Measurements from ENCODE around the gene DGLUCY. TPM values are rescaled to one million over a fixed set of nuclear protein-coding genes. Genes with fewer than 3 reads are reported as not detected.
A peak's percentile ranks its signal among the peaks of the same experiment; 100 is the strongest.

Gene DGLUCY
- total and polyA plus RNA-seq, 11 donors: 53.7 to 234 (median 138) TPM

GRCh38 chr14:91257328-91258010 is 143.6 kb downstream of the DGLUCY start:
- intact Hi-C loops (cut with DNase I): no loop called here
- H3K27ac ChIP-seq: peak overlapping the region in 10 of 12 donors; percentile 3 to 69 (median 56)
- TF ChIP-seq POLR2A (IDR thresholded peaks at IDR 0.05): no peak
- TF ChIP-seq CTCF (IDR thresholded peaks at IDR 0.05): no peak
- WGBS, 4 donors: 31 to 37% (median 33%) methylated on average over 8 of the region's 8 CpGs
- H3K36me3 ChIP-seq: no peaks in the 10 kb centered on the region
- peaks cover 0 to 49% (median 15%) of the 10 kb centered on the region in 12 donors for H3K4me1 ChIP-seq
- H3K9me3 ChIP-seq: peaks cover 0 to 6% (median 0%) of the 10 kb centered on the region in 12 donors
- H3K4me3 ChIP-seq: no peak overlapping the region
- DNase-seq (no peak), ATAC-seq (no peak)
- H3K27me3 ChIP-seq: peaks cover 0 to 6% (median 0%) of the 10 kb centered on the region in 9 donors

GRCh38 chr14:91258011-91258618 is 144.2 kb downstream of the DGLUCY start:
- WGBS, 4 donors: 66 to 76% (median 73%) methylated on average over 16 of the region's 16 CpGs
- Histone ChIP-seq H3K4me1 (peaks cover 0 to 42% (median 10%) of the 10 kb centered on the region in 12 donors), H3K9me3 (peaks cover 0 to 6% (median 0%) of the 10 kb centered on the region in 12 donors), H3K27me3 (no peaks in the 10 kb centered on the region), H3K4me3 (no peak overlapping the region), H3K27ac (peak overlapping the region in 10 of 12 donors; percentile 3 to 67 (median 50)), H3K36me3 (no peaks in the 10 kb centered on the region)
- peak in 3 of 5 donors; percentile 50 to 79 (median 63) for DNase-seq
- TF ChIP-seq POLR2A (IDR thresholded peaks at IDR 0.05) (no peak), CTCF (IDR thresholded peaks at IDR 0.05) (no peak)
- intact Hi-C loops (cut with DNase I): no loop called here
- peak; percentile 67 to 89 (median 86) for ATAC-seq

- peaks cover 0 to 40% (median 8%) of the 10 kb centered on the region in 12 donors for H3K4me1 ChIP-seq
- H3K4me3 ChIP-seq: no peak overlapping the region
- peak overlapping the region in 5 of 12 donors; percentile 1 to 67 (median 28) for H3K27ac ChIP-seq
- H3K9me3 ChIP-seq: peaks cover 0 to 6% (median 0%) of the 10 kb centered on the region in 12 donors
- TF ChIP-seq POLR2A (IDR thresholded peaks at IDR 0.05) (no peak), CTCF (IDR thresholded peaks at IDR 0.05) (no peak)
- intact Hi-C loops (cut with DNase I): no loop called here
- peak in 1 of 5 donors; percentile 15 for DNase-seq
- H3K27me3 ChIP-seq: peaks cover 0 to 2% (median 0%) of the 10 kb centered on the region in 9 donors
- ATAC-seq: no peak
- H3K36me3 ChIP-seq: no peaks in the 10 kb centered on the region
- 93 to 94% (median 94%) methylated on average over 3 of the region's 3 CpGs for whole genome bisulfite sequencing, 4 donors
Measured at GRCh38 chr14:91258876-91259275, 145.0 kb downstream of the DGLUCY start.

DNA sequence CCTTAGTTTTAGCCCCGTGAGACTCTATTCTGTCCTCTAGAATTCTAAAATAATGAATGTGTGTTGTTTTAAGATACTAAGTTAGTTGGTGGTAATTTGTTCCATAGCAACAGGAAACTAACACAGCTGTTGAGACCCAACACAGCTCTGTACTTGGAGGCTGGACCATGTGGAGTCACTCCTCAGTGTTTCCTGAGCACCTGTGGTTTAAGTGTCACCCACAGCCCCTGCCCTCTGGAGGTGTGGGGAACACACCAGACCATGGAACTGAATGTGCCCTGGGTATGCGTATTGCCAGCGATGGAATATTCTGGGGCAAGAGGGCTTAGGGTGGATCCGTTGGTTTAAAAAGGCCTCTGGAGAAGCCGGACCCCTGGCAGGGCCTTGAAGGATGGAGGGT is 147.2 kb downstream of the DGLUCY start:
- H3K4me1 ChIP-seq: peaks cover 0 to 33% (median 10%) of the 10 kb centered on the region in 12 donors
- ATAC-seq (no peak), DNase-seq (peak in 1 of 5 donors; percentile 4)
- no peak overlapping the region for H3K27ac ChIP-seq
- TF ChIP-seq POLR2A (IDR thresholded peaks at IDR 0.05) (no peak), CTCF (IDR thresholded peaks at IDR 0.05) (no peak)
- WGBS, 4 donors: 80 to 97% (median 94%) methylated on average over 5 of the region's 5 CpGs
- no peak overlapping the region for H3K4me3 ChIP-seq
- no peaks in the 10 kb centered on the region for H3K36me3 ChIP-seq
- peaks cover 0 to 6% (median 0%) of the 10 kb centered on the region in 12 donors for H3K9me3 ChIP-seq
- peaks cover 0 to 21% (median 0%) of the 10 kb centered on the region in 9 donors for H3K27me3 ChIP-seq
- intact Hi-C loops (cut with DNase I): no loop called here
